Measurements from ENCODE around the gene REV3L.

DNA sequence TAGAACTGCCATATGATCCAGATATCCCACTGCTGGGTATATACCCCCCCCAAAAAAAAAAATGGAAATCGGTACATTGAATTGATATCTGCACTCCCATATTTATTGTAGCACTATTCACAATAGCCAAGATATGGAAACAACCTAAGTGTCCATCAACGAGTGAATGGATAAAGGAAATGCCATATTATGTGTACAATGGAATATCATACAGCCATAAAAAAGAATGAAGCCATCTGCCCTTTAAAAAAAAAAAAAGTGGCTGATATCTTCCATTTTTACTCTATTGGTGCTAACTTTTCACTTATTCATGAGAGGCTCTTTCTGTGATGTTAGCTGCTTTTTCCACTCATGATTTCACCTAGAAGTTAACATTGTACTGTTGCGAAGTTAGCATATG lies 156.5 kb downstream of the REV3L start:
- no peak for TF ChIP-seq ATF1 (CRISPR knock-in tag; IDR thresholded peaks at IDR 0.05)
- TF ChIP-seq, protein P1, sequence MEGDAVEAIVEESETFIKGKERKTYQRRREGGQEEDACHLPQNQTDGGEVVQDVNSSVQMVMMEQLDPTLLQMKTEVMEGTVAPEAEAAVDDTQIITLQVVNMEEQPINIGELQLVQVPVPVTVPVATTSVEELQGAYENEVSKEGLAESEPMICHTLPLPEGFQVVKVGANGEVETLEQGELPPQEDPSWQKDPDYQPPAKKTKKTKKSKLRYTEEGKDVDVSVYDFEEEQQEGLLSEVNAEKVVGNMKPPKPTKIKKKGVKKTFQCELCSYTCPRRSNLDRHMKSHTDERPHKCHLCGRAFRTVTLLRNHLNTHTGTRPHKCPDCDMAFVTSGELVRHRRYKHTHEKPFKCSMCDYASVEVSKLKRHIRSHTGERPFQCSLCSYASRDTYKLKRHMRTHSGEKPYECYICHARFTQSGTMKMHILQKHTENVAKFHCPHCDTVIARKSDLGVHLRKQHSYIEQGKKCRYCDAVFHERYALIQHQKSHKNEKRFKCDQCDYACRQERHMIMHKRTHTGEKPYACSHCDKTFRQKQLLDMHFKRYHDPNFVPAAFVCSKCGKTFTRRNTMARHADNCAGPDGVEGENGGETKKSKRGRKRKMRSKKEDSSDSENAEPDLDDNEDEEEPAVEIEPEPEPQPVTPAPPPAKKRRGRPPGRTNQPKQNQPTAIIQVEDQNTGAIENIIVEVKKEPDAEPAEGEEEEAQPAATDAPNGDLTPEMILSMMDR (IDR thresholded peaks at IDR 0.05) = no peak
- TF ChIP-seq, protein P2, sequence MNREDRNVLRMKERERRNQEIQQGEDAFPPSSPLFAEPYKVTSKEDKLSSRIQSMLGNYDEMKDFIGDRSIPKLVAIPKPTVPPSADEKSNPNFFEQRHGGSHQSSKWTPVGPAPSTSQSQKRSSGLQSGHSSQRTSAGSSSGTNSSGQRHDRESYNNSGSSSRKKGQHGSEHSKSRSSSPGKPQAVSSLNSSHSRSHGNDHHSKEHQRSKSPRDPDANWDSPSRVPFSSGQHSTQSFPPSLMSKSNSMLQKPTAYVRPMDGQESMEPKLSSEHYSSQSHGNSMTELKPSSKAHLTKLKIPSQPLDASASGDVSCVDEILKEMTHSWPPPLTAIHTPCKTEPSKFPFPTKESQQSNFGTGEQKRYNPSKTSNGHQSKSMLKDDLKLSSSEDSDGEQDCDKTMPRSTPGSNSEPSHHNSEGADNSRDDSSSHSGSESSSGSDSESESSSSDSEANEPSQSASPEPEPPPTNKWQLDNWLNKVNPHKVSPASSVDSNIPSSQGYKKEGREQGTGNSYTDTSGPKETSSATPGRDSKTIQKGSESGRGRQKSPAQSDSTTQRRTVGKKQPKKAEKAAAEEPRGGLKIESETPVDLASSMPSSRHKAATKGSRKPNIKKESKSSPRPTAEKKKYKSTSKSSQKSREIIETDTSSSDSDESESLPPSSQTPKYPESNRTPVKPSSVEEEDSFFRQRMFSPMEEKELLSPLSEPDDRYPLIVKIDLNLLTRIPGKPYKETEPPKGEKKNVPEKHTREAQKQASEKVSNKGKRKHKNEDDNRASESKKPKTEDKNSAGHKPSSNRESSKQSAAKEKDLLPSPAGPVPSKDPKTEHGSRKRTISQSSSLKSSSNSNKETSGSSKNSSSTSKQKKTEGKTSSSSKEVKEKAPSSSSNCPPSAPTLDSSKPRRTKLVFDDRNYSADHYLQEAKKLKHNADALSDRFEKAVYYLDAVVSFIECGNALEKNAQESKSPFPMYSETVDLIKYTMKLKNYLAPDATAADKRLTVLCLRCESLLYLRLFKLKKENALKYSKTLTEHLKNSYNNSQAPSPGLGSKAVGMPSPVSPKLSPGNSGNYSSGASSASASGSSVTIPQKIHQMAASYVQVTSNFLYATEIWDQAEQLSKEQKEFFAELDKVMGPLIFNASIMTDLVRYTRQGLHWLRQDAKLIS (CRISPR knock-in tag; IDR thresholded peaks at IDR 0.05; ENCODE audit: borderline replicate concordance) = no peak
- TF ChIP-seq, protein P3, sequence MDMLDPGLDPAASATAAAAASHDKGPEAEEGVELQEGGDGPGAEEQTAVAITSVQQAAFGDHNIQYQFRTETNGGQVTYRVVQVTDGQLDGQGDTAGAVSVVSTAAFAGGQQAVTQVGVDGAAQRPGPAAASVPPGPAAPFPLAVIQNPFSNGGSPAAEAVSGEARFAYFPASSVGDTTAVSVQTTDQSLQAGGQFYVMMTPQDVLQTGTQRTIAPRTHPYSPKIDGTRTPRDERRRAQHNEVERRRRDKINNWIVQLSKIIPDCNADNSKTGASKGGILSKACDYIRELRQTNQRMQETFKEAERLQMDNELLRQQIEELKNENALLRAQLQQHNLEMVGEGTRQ (CRISPR knock-in tag; IDR thresholded peaks at IDR 0.05) = no peak
- no peak for TF ChIP-seq MXD4 (CRISPR knock-in tag; IDR thresholded peaks at IDR 0.05; ENCODE audit: borderline replicate concordance)

Data from WTC11 (cell line).